ENCODE measurements around the gene AFDN. TPM values are rescaled to one million over a fixed set of nuclear protein-coding genes. Genes with fewer than 3 reads are reported as not detected.

Gene AFDN
- total and polyA plus RNA-seq, 10 of the 15 experiments (the other 5 are each of a cell fraction or from before 2014, with no cell fraction given): 5.7 to 68.2 (median 45.1) TPM

DNA sequence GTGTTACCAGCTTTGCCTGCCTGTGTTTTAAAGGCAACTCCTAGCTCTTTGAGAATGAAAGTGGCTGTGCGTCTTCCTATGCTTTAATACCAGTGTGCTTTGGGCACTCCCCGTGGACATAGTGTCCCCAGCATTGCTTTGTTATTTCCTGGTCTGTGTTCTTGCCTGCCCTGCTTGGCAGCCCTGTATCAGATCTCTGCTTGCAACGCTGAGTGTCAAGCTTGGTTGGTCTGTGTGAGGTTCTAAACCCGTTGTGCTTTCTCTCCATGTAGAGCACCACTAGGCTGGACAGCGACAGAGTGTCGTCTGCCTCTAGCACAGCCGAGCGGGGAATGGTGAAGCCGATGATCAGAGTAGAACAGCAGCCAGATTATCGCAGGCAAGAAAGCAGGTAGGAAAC is 80.2 kb downstream of the AFDN start:
- Histone ChIP-seq H3K4me2 (ENCODE audit: control insufficient read depth, insufficient read depth) (no peak overlapping the region), H3K36me3 (ENCODE audit: control insufficient read depth in 2 of 2, insufficient read depth in 2 of 2, low read length in 1 of 2) (no peaks in the 10 kb centered on the region; a peak in 2 of 4 replicates), H3K27me3 (replicated peaks in 1 of 2; ENCODE audit: control insufficient read depth in 2 of 2, insufficient read depth in 2 of 2, low read length in 1 of 2) (no peaks in the 10 kb centered on the region), H2AFZ (ENCODE audit: control insufficient read depth, low read depth, low read length) (no peak overlapping the region), H3K9me3 (replicated peaks; ENCODE audit: control insufficient read depth, insufficient read depth, low read length) (no peaks in the 10 kb centered on the region), H3K4me3 (no peak overlapping the region), H3K9ac (ENCODE audit: control insufficient read depth, insufficient read depth, low read length) (no peak overlapping the region), H4K20me1 (ENCODE audit: control insufficient read depth, insufficient read depth) (no peaks in the 10 kb centered on the region), H3K27ac (ENCODE audit: control insufficient read depth, insufficient read depth) (no peak overlapping the region), H3K79me2 (ENCODE audit: control insufficient read depth, insufficient read depth, low read length) (no peaks in the 10 kb centered on the region), H3K4me1 (ENCODE audit: control insufficient read depth, insufficient read depth, low read length) (no peaks in the 10 kb centered on the region)
- FAIRE-seq (no peak), ATAC-seq (no peak), DNase-seq (ENCODE audit: low read depth, low spot score) (no peak)
- intact Hi-C loops (cut with micrococcal nuclease; ENCODE audit: unreplicated experiment): no loop called here
- WGBS (ENCODE audit: insufficient coverage, insufficient replicate concordance, low lambda C conversion rate, missing lambda C conversion rate): 90% methylated on average over 10 of the region's 10 CpGs
- BruUV-seq (replicated peaks): no TSS peak
- SMC1A ChIA-PET (ENCODE audit: uncharacterized antibody, unreplicated experiment): interaction anchor here (1.4 kb wide), 1 partner anchor 9 kb away, joined by 3 read pairs; no protein-coding TSS in a partner anchor
- RAD21 ChIA-PET (ENCODE audit: unreplicated experiment): no interaction called here
- CTCF ChIA-PET: no interaction called here
- TF ChIP-seq STAT1 (conservative IDR thresholded peaks at IDR 0.05): no peak
- TF ChIP-seq DPF2 (IDR thresholded peaks at IDR 0.05): no peak
- no peak for TF ChIP-seq SMAD5 (IDR thresholded peaks at IDR 0.05; ENCODE audit: low read depth)
- TF ChIP-seq, protein P1, sequence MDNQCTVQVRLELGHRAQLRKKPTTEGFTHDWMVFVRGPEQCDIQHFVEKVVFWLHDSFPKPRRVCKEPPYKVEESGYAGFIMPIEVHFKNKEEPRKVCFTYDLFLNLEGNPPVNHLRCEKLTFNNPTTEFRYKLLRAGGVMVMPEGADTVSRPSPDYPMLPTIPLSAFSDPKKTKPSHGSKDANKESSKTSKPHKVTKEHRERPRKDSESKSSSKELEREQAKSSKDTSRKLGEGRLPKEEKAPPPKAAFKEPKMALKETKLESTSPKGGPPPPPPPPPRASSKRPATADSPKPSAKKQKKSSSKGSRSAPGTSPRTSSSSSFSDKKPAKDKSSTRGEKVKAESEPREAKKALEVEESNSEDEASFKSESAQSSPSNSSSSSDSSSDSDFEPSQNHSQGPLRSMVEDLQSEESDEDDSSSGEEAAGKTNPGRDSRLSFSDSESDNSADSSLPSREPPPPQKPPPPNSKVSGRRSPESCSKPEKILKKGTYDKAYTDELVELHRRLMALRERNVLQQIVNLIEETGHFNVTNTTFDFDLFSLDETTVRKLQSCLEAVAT (IDR thresholded peaks at IDR 0.05): no peak
- no peak for TF ChIP-seq EED (IDR thresholded peaks at IDR 0.05; ENCODE audit: low read depth)
- TF ChIP-seq SREBF1 (IDR thresholded peaks at IDR 0.05; ENCODE audit: low read length): no peak
- TF ChIP-seq NFIC (IDR thresholded peaks at IDR 0.05; ENCODE audit: low read depth, low read length): no peak
- TF ChIP-seq PAX8 (IDR thresholded peaks at IDR 0.05): no peak
- TF ChIP-seq NFYA (IDR thresholded peaks at IDR 0.05; ENCODE audit: borderline replicate concordance, low read depth, low read length): no peak
- TF ChIP-seq RCOR1 (conservative IDR thresholded peaks at IDR 0.05; ENCODE audit: low read depth, low read length): no peak
- TF ChIP-seq ESRRA (IDR thresholded peaks at IDR 0.05; ENCODE audit: low read length): no peak
- TF ChIP-seq BRCA1 (IDR thresholded peaks at IDR 0.05; ENCODE audit: low read depth, low read length): no peak
- no peak for TF ChIP-seq MYC (IDR thresholded peaks at IDR 0.05; ENCODE audit: insufficient read depth, insufficient read length, insufficient replicate concordance, low read length, severe bottlenecking)
- in situ Hi-C loops (cut with MboI): no loop called here
- POLR2A ChIA-PET: no interaction called here

Measured in GM12878 (cell line).